K562 (cell line): ENCODE data around the gene CYYR1. TPM values are rescaled to one million over a fixed set of nuclear protein-coding genes. Genes with fewer than 3 reads are reported as not detected.

ENCODE experiments used
- ATAC-seq: fragments of 200-7000 bp; cut with Tn5 transposase; 3 replicates; pipeline ENCODE4 v1.9.1; 2020; ENCODE audit warnings: moderate library complexity
- BruUV-seq: library from RNA; stranded (reverse); fragments of 400-500 nt; replicated peaks from 2 replicates; lab custom pipeline; 2021; lab: Mats Ljungman, UMichigan
- CTCF ChIA-PET: fragments of 300-600 bp; formaldehyde crosslinking; extraction: SDS; loops from one replicate; lab custom pipeline; 2021; ENCODE audit warnings: low intra/inter-chr PET ratio; lab: Yijun Ruan, JAX
- POLR2A ChIA-PET: fragments of 300-600, 350-650 bp; sonication (Branson Sonifier 250); formaldehyde crosslinking; extraction: SDS; loops from one replicate; lab custom pipeline; 2021; ENCODE audit warnings: antibody characterized with exemption, inconsistent platforms; lab: Yijun Ruan, JAX
- DNase-seq, 4 experiments: peaks; one replicate each; pipeline versions ENCODE4 v3.0.0 to v3.0.0-alpha.2; 2011 to 2018; ENCODE audit warnings: low spot score in 3 of 4, mixed read lengths in 3 of 4; ENCODE audit errors: extremely low read depth in 1 of 4
- FAIRE-seq: peaks from 2 replicates; lab custom pipeline; 2011; peaks lifted over from hg19 to GRCh38; lab: Jason Lieb, UNC
- H2AFZ ChIP-seq: 2 replicates; pipeline ENCODE4 v1.6.0; 2011; ENCODE audit warnings: low read depth, low read length, control low read depth, inconsistent platforms
- H3K27ac ChIP-seq: fragments of 200-600 bp; 3 replicates; pipeline ENCODE4 v1.8.0; 2011; ENCODE audit warnings: low read depth, mild to moderate bottlenecking, control low read depth, inconsistent platforms, low read length, moderate library complexity, mixed read lengths; ENCODE audit errors: extremely low read depth
- H3K27me3 ChIP-seq, 2 experiments: fragments of 300-600 bp in 1 of 2; 2 replicates in 1 of 2; 3 replicates in 1 of 2; pipeline versions ENCODE4 v1.6.0 to v1.8.0; 2011; ENCODE audit warnings: inconsistent platforms in 2 of 2, low read length in 2 of 2, mild to moderate bottlenecking in 1 of 2, mixed read lengths in 1 of 2, moderate library complexity in 1 of 2; ENCODE audit not compliant: control insufficient read depth in 2 of 2, insufficient read depth in 2 of 2
- H3K36me3 ChIP-seq: fragments of 300-600 bp; 3 replicates; pipeline ENCODE4 v1.8.0; 2011; ENCODE audit warnings: mild to moderate bottlenecking, low read length, inconsistent platforms; ENCODE audit not compliant: control insufficient read depth, insufficient read depth
- H3K4me1 ChIP-seq, 2 experiments: fragments of 200-600 bp in 1 of 2; replicated peaks in 1 of 2; 2 replicates in 1 of 2; 3 replicates in 1 of 2; pipeline versions ENCODE4 v1.5.1 to v1.8.0; 2011; ENCODE audit warnings: inconsistent platforms in 2 of 2, low read length in 2 of 2, mild to moderate bottlenecking in 1 of 2, mixed read lengths in 1 of 2, moderate library complexity in 1 of 2; ENCODE audit not compliant: control insufficient read depth in 2 of 2, insufficient read depth in 2 of 2
- H3K4me2 ChIP-seq: 2 replicates; pipeline ENCODE4 v1.6.1; 2011; ENCODE audit warnings: low read length, control low read depth, inconsistent platforms, mixed read lengths; ENCODE audit not compliant: insufficient read depth
- H3K4me3 ChIP-seq: fragments of 200-600 bp; sonication (generic), shearing (Covaris generic); 2 replicates; pipeline ENCODE4 v1.5.1; 2016; ENCODE audit warnings: control low read depth, inconsistent platforms
- H3K79me2 ChIP-seq: fragments of 200-600 bp; 3 replicates; pipeline ENCODE4 v1.8.0; 2011; ENCODE audit warnings: low read length, inconsistent platforms; ENCODE audit not compliant: control insufficient read depth, insufficient read depth
- H3K9ac ChIP-seq, 2 experiments: 2 replicates each; pipeline versions ENCODE4 v1.6.0 to v1.6.1; 2011; ENCODE audit warnings: low read depth in 2 of 2, low read length in 2 of 2, control low read depth in 1 of 2, inconsistent platforms in 1 of 2, mild to moderate bottlenecking in 1 of 2, mixed read lengths in 1 of 2; ENCODE audit not compliant: insufficient read depth in 1 of 2
- H3K9me1 ChIP-seq: one replicate; pipeline ENCODE4 v1.6.0; 2011; ENCODE audit warnings: inconsistent platforms, mild to moderate bottlenecking, low read length, moderate library complexity; ENCODE audit not compliant: control insufficient read depth, insufficient read depth
- H3K9me3 ChIP-seq: replicated peaks from 2 replicates; pipeline ENCODE4 v1.5.1; 2011; ENCODE audit warnings: low read depth, low read length, inconsistent platforms; ENCODE audit not compliant: control insufficient read depth, insufficient read depth
- H4K20me1 ChIP-seq: replicated peaks from 2 replicates; pipeline ENCODE4 v1.6.1; 2011; ENCODE audit warnings: low read length, inconsistent platforms, mixed read lengths; ENCODE audit not compliant: control insufficient read depth, insufficient read depth
- BRF1 ChIP-seq: IDR thresholded peaks from 3 replicates; pipeline ENCODE4 v1.6.1; 2011; ENCODE audit warnings: borderline replicate concordance, mild to moderate bottlenecking; ENCODE audit not compliant: insufficient read length; ENCODE audit errors: extremely low read depth
- CSDE1 ChIP-seq, 2 experiments: fragments of 450-650 bp; IDR thresholded peaks; 2 replicates each; pipeline ENCODE4 v1.6.1; 2016; ENCODE audit warnings: mild to moderate bottlenecking in 1 of 2
- CTBP1 ChIP-seq: fragments of 450-650 bp; IDR thresholded peaks from 2 replicates; pipeline ENCODE4 v1.6.1; 2016; ENCODE audit warnings: borderline replicate concordance
- GTF2E2 ChIP-seq: fragments of 200-800 bp; sonication (Bioruptor generic); IDR thresholded peaks from 2 replicates; pipeline ENCODE4 v1.6.1; 2016; ENCODE audit warnings: missing genetic modification characterization, missing compliant biosample characterization
- HDAC8 ChIP-seq: fragments of 450-650 bp; IDR thresholded peaks from 2 replicates; pipeline ENCODE4 v1.6.1; 2016; ENCODE audit warnings: mild to moderate bottlenecking, missing genetic modification characterization, moderate library complexity, missing compliant biosample characterization
- KAT2B ChIP-seq: IDR thresholded peaks from one replicate; pipeline ENCODE4 v1.6.1; 2012; ENCODE audit warnings: low read depth, mild to moderate bottlenecking, control low read depth, inconsistent platforms, low read length, moderate library complexity
- LARP7 ChIP-seq: fragments of 450-650 bp; IDR thresholded peaks from 2 replicates; pipeline ENCODE4 v1.6.1; 2016
- MECOM ChIP-seq: fragments of 250-450 bp; sonication (Bioruptor Pico); IDR thresholded peaks from 2 replicates; pipeline ENCODE4 v1.8.0; 2022; ENCODE audit warnings: inconsistent platforms
- MIER1 ChIP-seq: fragments of 450-650 bp; IDR thresholded peaks from 2 replicates; pipeline ENCODE4 v1.6.1; 2016; ENCODE audit warnings: antibody characterized with exemption, mild to moderate bottlenecking, low read depth
- MTF1 ChIP-seq: fragments of 250-450 bp; sonication (Bioruptor Pico); IDR thresholded peaks from 2 replicates; pipeline ENCODE4 v1.9.0; 2021; ENCODE audit warnings: moderate library complexity, mild to moderate bottlenecking, inconsistent platforms, borderline replicate concordance
- PHB2 ChIP-seq: fragments of 450-650 bp; IDR thresholded peaks from 2 replicates; pipeline ENCODE4 v1.6.1; 2017; ENCODE audit warnings: low read depth
- WGBS: fragments of 100-300 bp; shearing (Covaris generic); methylation state at CpG from one replicate; pipeline ENCODE4 v1.1.6; 2016; ENCODE audit warnings: low coverage, mixed read lengths; ENCODE audit not compliant: insufficient coverage; ENCODE audit errors: missing lambda C conversion rate; 5-methylcytosine and 5-hydroxymethylcytosine counted together
- in situ Hi-C: fragments of 300-500 bp; cut with MboI; formaldehyde crosslinking; loops from 4 replicates; pipeline ENCODE4 v1.15.0; 2018; ENCODE audit warnings: inconsistent platforms, mixed read lengths
- intact Hi-C: fragments of 100-400 bp; cut with micrococcal nuclease; formaldehyde crosslinking; loops from 2 replicates; pipeline ENCODE4 v1.14.2; 2022
- polyA plus RNA-seq, 8 experiments: library from polyadenylated mRNA; depleted of rRNA in 4 of 8; stranded (reverse) in 5 of 8; unstranded in 3 of 8; fragments of >200 nt; fragmentation: Nextera tagmentation in 2 of 8; fragmentation: Illumina TruSeq in 1 of 8; extraction: Ambion mirVana in 2 of 8; extraction: Trizol in 1 of 8; gene quantifications; 2 replicates each; pipeline versions ENCODE4 v1.2.1 to v1.2.3, GENCODE V29; 2011 to 2014; ENCODE audit warnings: inconsistent platforms in 1 of 8, missing spikeins in 1 of 8
- total RNA-seq, 7 experiments: library from RNA; depleted of rRNA in 6 of 7; stranded (reverse); fragments of >200 nt in 6 of 7; fragmentation: Illumina TruSeq in 2 of 7; extraction: Trizol in 2 of 7; gene quantifications; 2 replicates each; pipeline versions ENCODE4 v1.2.1 to v1.2.3, GENCODE V29; 2011 to 2021; ENCODE audit warnings: low replicate concordance in 1 of 7
- TF ChIP-seq, protein P1 (sequence below), 2 experiments: IDR thresholded peaks in 1 of 2; conservative IDR thresholded peaks in 1 of 2; 2 replicates each; pipeline ENCODE4 v1.6.1; 2016; ENCODE audit warnings: low read depth in 2 of 2, mild to moderate bottlenecking in 1 of 2, missing compliant biosample characterization in 1 of 2, missing genetic modification characterization in 1 of 2, moderate library complexity in 1 of 2
- TF ChIP-seq, protein P2 (sequence below), 3 experiments: fragments of 200-800 bp in 1 of 3; fragments of 250-450 bp in 1 of 3; fragments of 450-650 bp in 1 of 3; sonication (Bioruptor Pico) in 1 of 3; sonication (Bioruptor generic) in 1 of 3; formaldehyde crosslinking in 1 of 3; IDR thresholded peaks; 2 replicates each; pipeline versions ENCODE4 v1.6.1 to v1.8.0; 2016 to 2022; ENCODE audit warnings: mild to moderate bottlenecking in 2 of 3, missing genetic modification characterization in 2 of 3, missing compliant biosample characterization in 1 of 3, moderate library complexity in 1 of 3
- TF ChIP-seq, protein P3 (sequence below): fragments of 200-800 bp; sonication (Bioruptor generic); IDR thresholded peaks from 2 replicates; pipeline ENCODE4 v1.6.1; 2017; ENCODE audit warnings: missing genetic modification characterization, missing compliant biosample characterization

CYYR1 gene
- total and polyA plus RNA-seq, 9 of the 15 experiments (the other 6 are each of a cell fraction or from before 2014, with no cell fraction given) = not detected

DNA sequence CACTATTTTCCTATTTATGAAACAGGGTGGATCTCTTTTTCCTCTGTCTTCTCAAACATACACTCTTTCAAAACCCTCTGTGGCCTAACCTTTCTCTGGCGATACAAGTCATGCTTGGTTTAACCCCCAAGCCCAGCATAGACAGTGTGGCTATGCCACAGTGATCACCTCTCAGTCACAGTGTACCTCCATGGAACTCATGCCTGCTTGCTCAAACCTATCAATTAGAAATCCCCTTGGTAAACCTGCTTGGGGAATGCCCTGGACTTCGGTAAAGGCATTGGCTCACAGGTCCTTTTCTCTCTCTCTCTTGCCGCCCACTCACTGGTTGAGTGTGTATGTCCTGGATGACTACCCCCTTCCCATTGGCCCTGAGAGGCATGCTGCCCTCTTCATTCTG is 147.5 kb downstream of the CYYR1 start (continued):
- TF ChIP-seq, protein P1, sequence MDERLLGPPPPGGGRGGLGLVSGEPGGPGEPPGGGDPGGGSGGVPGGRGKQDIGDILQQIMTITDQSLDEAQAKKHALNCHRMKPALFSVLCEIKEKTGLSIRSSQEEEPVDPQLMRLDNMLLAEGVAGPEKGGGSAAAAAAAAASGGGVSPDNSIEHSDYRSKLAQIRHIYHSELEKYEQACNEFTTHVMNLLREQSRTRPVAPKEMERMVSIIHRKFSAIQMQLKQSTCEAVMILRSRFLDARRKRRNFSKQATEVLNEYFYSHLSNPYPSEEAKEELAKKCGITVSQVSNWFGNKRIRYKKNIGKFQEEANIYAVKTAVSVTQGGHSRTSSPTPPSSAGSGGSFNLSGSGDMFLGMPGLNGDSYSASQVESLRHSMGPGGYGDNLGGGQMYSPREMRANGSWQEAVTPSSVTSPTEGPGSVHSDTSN (CRISPR knock-in tag; IDR thresholded peaks at IDR 0.05; ENCODE audit: low read depth) = no peak
- TF ChIP-seq, protein P1 (tag; conservative IDR thresholded peaks at IDR 0.05; ENCODE audit: low read depth) = no peak
- TF ChIP-seq MTF1 (no peak), HDAC8 (tag) (no peak), PHB2 (no peak), GTF2E2 (tag) (no peak), KAT2B (no peak)

DNA sequence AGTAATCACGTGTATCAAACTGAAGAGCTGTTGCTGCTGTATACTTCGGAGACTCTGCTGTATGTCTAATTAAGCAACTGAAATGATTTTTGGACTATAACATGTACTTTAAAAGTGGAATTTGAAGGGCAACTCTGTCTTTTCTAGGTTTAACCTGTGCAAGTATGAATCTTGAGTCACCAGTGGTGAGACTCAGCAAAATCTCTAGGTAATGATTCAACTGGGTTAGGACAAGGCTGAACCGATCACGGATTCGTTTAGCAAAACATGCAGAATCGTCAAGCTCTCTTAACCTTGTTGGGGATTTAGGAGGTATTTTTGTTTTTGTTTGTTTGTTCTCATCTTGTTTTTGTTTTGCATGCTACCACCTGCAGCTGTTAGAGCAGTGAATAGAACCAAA is 149.6 kb downstream of the CYYR1 start:
- Histone ChIP-seq H3K9me3 (no peaks in the 10 kb centered on the region; the same call in 1 of the 2 replicates), H2AFZ (no peak overlapping the region), H3K79me2 (no peaks in the 10 kb centered on the region), H4K20me1 (no peaks in the 10 kb centered on the region), H3K9ac (no peak overlapping the region), H3K9me1 (no peaks in the 10 kb centered on the region), H3K36me3 (no peaks in the 10 kb centered on the region), H3K27ac (no peak overlapping the region), H3K4me1 (no peaks in the 10 kb centered on the region), H3K4me2 (no peak overlapping the region), H3K4me3 (no peak overlapping the region), H3K27me3 (no peaks in the 10 kb centered on the region)
- CTCF ChIA-PET = no interaction called here
- ATAC-seq = no peak
- POLR2A ChIA-PET = no interaction called here
- 1% methylated on average over 6 of the region's 6 CpGs for WGBS
- DNase-seq = no peak
- BruUV-seq = no TSS peak
- intact Hi-C loops = no loop called here
- no peak for FAIRE-seq
- in situ Hi-C loops = no loop called here
- TF ChIP-seq CTBP1 (no peak), MIER1 (no peak), BRF1 (no peak), CSDE1 (IDR thresholded peaks at IDR 0.05) (no peak), LARP7 (no peak), MECOM (no peak)
- TF ChIP-seq, protein P2, sequence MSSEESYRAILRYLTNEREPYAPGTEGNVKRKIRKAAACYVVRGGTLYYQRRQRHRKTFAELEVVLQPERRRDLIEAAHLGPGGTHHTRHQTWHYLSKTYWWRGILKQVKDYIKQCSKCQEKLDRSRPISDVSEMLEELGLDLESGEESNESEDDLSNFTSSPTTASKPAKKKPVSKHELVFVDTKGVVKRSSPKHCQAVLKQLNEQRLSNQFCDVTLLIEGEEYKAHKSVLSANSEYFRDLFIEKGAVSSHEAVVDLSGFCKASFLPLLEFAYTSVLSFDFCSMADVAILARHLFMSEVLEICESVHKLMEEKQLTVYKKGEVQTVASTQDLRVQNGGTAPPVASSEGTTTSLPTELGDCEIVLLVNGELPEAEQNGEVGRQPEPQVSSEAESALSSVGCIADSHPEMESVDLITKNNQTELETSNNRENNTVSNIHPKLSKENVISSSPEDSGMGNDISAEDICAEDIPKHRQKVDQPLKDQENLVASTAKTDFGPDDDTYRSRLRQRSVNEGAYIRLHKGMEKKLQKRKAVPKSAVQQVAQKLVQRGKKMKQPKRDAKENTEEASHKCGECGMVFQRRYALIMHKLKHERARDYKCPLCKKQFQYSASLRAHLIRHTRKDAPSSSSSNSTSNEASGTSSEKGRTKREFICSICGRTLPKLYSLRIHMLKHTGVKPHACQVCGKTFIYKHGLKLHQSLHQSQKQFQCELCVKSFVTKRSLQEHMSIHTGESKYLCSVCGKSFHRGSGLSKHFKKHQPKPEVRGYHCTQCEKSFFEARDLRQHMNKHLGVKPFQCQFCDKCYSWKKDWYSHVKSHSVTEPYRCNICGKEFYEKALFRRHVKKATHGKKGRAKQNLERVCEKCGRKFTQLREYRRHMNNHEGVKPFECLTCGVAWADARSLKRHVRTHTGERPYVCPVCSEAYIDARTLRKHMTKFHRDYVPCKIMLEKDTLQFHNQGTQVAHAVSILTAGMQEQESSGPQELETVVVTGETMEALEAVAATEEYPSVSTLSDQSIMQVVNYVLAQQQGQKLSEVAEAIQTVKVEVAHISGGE (CRISPR knock-in tag; IDR thresholded peaks at IDR 0.05) = no peak
- TF ChIP-seq, protein P3, sequence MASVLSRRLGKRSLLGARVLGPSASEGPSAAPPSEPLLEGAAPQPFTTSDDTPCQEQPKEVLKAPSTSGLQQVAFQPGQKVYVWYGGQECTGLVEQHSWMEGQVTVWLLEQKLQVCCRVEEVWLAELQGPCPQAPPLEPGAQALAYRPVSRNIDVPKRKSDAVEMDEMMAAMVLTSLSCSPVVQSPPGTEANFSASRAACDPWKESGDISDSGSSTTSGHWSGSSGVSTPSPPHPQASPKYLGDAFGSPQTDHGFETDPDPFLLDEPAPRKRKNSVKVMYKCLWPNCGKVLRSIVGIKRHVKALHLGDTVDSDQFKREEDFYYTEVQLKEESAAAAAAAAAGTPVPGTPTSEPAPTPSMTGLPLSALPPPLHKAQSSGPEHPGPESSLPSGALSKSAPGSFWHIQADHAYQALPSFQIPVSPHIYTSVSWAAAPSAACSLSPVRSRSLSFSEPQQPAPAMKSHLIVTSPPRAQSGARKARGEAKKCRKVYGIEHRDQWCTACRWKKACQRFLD (CRISPR knock-in tag) = no peak
